HepG2 (cell line): Measurements from ENCODE around the gene SLC1A3. TPM values are rescaled to one million over a fixed set of nuclear protein-coding genes. Genes with fewer than 3 reads are reported as not detected.

Source experiments
- ATAC-seq: fragments of 200-7000 bp; cut with Tn5 transposase; 3 replicates; pipeline ENCODE4 v1.9.1; 2020; ENCODE audit warnings: mild to moderate bottlenecking, moderate library complexity
- BruUV-seq: library from RNA; stranded (reverse); fragments of 400-500 nt; replicated peaks from 2 replicates; lab custom pipeline; 2021; lab: Mats Ljungman, UMichigan
- CTCF ChIA-PET: fragments of 300-600 bp; formaldehyde crosslinking; extraction: SDS; loops from one replicate; lab custom pipeline; 2021; ENCODE audit warnings: low total read pairs, inconsistent platforms, low intra/inter-chr PET ratio; lab: Yijun Ruan, JAX
- POLR2A ChIA-PET: fragments of 350-600 bp; sonication (Branson Sonifier 250); formaldehyde crosslinking; loops from one replicate; lab custom pipeline; 2020; ENCODE audit warnings: antibody characterized with exemption, inconsistent platforms; lab: Yijun Ruan, JAX
- DNase-seq: peaks from one replicate; pipeline ENCODE4 v3.0.0-alpha.2; 2015; ENCODE audit warnings: low spot score
- FAIRE-seq: peaks from 3 replicates; lab custom pipeline; 2011; peaks lifted over from hg19 to GRCh38; lab: Jason Lieb, UNC
- H2AFZ ChIP-seq: one replicate; pipeline ENCODE4 v1.6.1; 2011; ENCODE audit warnings: low read length, inconsistent platforms
- H3K27ac ChIP-seq: fragments of 300-600 bp; 3 replicates; pipeline ENCODE4 v1.8.0; 2011; ENCODE audit warnings: mixed run types, mild to moderate bottlenecking, mixed read lengths, low read length, inconsistent platforms; ENCODE audit not compliant: insufficient read depth; ENCODE audit errors: extremely low read length
- H3K27me3 ChIP-seq, 2 experiments: fragments of 200-600 bp in 1 of 2; 2 replicates in 1 of 2; 3 replicates in 1 of 2; pipeline versions ENCODE4 v1.6.0 to v1.8.0; 2011; ENCODE audit warnings: low read length in 2 of 2, mild to moderate bottlenecking in 2 of 2, moderate library complexity in 2 of 2, inconsistent platforms in 1 of 2; ENCODE audit not compliant: insufficient read depth in 2 of 2, control insufficient read depth in 1 of 2
- H3K36me3 ChIP-seq, 2 experiments: fragments of 200-600 bp in 1 of 2; replicated peaks in 1 of 2; 2 replicates in 1 of 2; 3 replicates in 1 of 2; pipeline versions ENCODE4 v1.5.1 to v1.8.0; 2011; ENCODE audit warnings: low read length in 2 of 2, inconsistent platforms in 1 of 2; ENCODE audit not compliant: insufficient read depth in 2 of 2, control insufficient read depth in 1 of 2
- H3K4me1 ChIP-seq: 2 replicates; pipeline ENCODE4 v1.5.1; 2012; ENCODE audit warnings: low read length, inconsistent platforms; ENCODE audit not compliant: insufficient read depth
- H3K4me2 ChIP-seq: 2 replicates; pipeline ENCODE4 v1.6.0; 2011; ENCODE audit warnings: low read depth, low read length, inconsistent platforms
- H3K4me3 ChIP-seq, 3 experiments: fragments of 200-600 bp in 1 of 3; sonication (generic), shearing (Covaris generic) in 1 of 3; replicated peaks in 1 of 3; 2 replicates each; pipeline ENCODE4 v1.5.1; 2011 to 2016; ENCODE audit warnings: low read length in 3 of 3, inconsistent platforms in 2 of 3, low read depth in 2 of 3, mild to moderate bottlenecking in 2 of 3, control low read depth in 1 of 3, mixed read lengths in 1 of 3; ENCODE audit not compliant: insufficient read depth in 1 of 3
- H3K79me2 ChIP-seq: one replicate; pipeline ENCODE4 v1.6.1; 2011; ENCODE audit warnings: low read length, inconsistent platforms; ENCODE audit not compliant: insufficient read depth
- H3K9ac ChIP-seq: 2 replicates; pipeline ENCODE4 v1.6.0; 2011; ENCODE audit warnings: mild to moderate bottlenecking, low read depth, low read length, inconsistent platforms; ENCODE audit not compliant: insufficient read depth
- H3K9me3 ChIP-seq: 2 replicates; pipeline ENCODE4 v1.5.1; 2012; ENCODE audit warnings: mild to moderate bottlenecking, low read length
- H4K20me1 ChIP-seq: 2 replicates; pipeline ENCODE4 v1.6.0; 2011; ENCODE audit warnings: inconsistent platforms, mild to moderate bottlenecking, low read length, moderate library complexity; ENCODE audit not compliant: insufficient read depth
- AKNA ChIP-seq: sonication (generic); formaldehyde crosslinking; IDR thresholded peaks from 2 replicates; pipeline ENCODE4 v1.4.0; 2020; ENCODE audit warnings: missing genetic modification reagents, borderline replicate concordance
- CENPT ChIP-seq: sonication (generic); formaldehyde crosslinking; IDR thresholded peaks from 2 replicates; pipeline ENCODE4 v1.8.0; 2022; ENCODE audit warnings: low read depth, mild to moderate bottlenecking, moderate library complexity, missing genetic modification reagents
- FOXM1 ChIP-seq: sonication (generic); formaldehyde crosslinking; IDR thresholded peaks from 2 replicates; pipeline ENCODE4 v1.5.0; 2020; ENCODE audit warnings: missing genetic modification reagents
- MLLT10 ChIP-seq: sonication (generic); formaldehyde crosslinking; IDR thresholded peaks from 2 replicates; pipeline ENCODE4 v1.4.0; 2020; ENCODE audit warnings: missing genetic modification reagents
- TFAP4 ChIP-seq: sonication (generic); IDR thresholded peaks from 2 replicates; pipeline ENCODE4 v1.6.1; 2016; ENCODE audit warnings: low read depth, borderline replicate concordance
- TFE3 ChIP-seq: IDR thresholded peaks from 2 replicates; pipeline ENCODE4 v1.6.1; 2016
- YEATS4 ChIP-seq: sonication (generic); formaldehyde crosslinking; IDR thresholded peaks from 2 replicates; pipeline ENCODE4 v1.4.0; 2020; ENCODE audit warnings: missing genetic modification reagents, borderline replicate concordance
- ZBTB3 ChIP-seq: sonication (generic); formaldehyde crosslinking; IDR thresholded peaks from 2 replicates; pipeline ENCODE4 v1.4.0; 2020; ENCODE audit warnings: low read depth, mild to moderate bottlenecking, moderate library complexity, missing genetic modification reagents, borderline replicate concordance
- ZFP36L1 ChIP-seq: sonication (generic); formaldehyde crosslinking; IDR thresholded peaks from 2 replicates; pipeline ENCODE4 v1.8.0; 2022; ENCODE audit warnings: mild to moderate bottlenecking, missing genetic modification reagents, moderate library complexity
- ZNF230 ChIP-seq: sonication (generic); formaldehyde crosslinking; IDR thresholded peaks from 2 replicates; pipeline ENCODE4 v1.4.0; 2020; ENCODE audit warnings: mild to moderate bottlenecking, missing genetic modification reagents
- ZNF766 ChIP-seq: sonication (generic); formaldehyde crosslinking; IDR thresholded peaks from 2 replicates; pipeline ENCODE4 v1.5.0; 2020; ENCODE audit warnings: missing genetic modification reagents, borderline replicate concordance
- ZNF891 ChIP-seq: sonication (generic); formaldehyde crosslinking; IDR thresholded peaks from 2 replicates; pipeline ENCODE4 v1.5.0; 2020; ENCODE audit warnings: mild to moderate bottlenecking, missing genetic modification reagents
- ZSCAN20 ChIP-seq: sonication (generic); formaldehyde crosslinking; IDR thresholded peaks from 2 replicates; pipeline ENCODE4 v1.4.0; 2020; ENCODE audit warnings: missing genetic modification reagents, mild to moderate bottlenecking, borderline replicate concordance
- WGBS: methylation state at CpG from one replicate; pipeline ENCODE4 v1.1.6; 2017; ENCODE audit warnings: low lambda C conversion rate; 5-methylcytosine and 5-hydroxymethylcytosine counted together
- in situ Hi-C: cut with HindIII; loops from 2 replicates; pipeline ENCODE4 v1.10.0; 2017; ENCODE audit warnings: low pct_unique_long_range_greater_than_20kb; ENCODE audit not compliant: extremely low pct_ligation_motif_present
- intact Hi-C: fragments of 100-400 bp; cut with micrococcal nuclease; formaldehyde crosslinking; loops from one replicate; pipeline ENCODE4 v1.10.0; 2022; ENCODE audit not compliant: unreplicated experiment
- polyA plus RNA-seq, 8 experiments: library from polyadenylated mRNA; depleted of rRNA in 3 of 8; stranded (reverse) in 7 of 8; unstranded in 1 of 8; fragments of >200 nt; fragmentation: Illumina TruSeq in 4 of 8; extraction: Trizol in 4 of 8; gene quantifications; 2 replicates each; pipeline versions ENCODE4 v1.2.1 to v1.2.3, GENCODE V29; 2011 to 2016; ENCODE audit warnings: low read depth in 4 of 8, missing spikeins in 1 of 8, mixed read lengths in 1 of 8; ENCODE audit not compliant: insufficient read depth in 1 of 8
- total RNA-seq, 5 experiments: library from RNA; depleted of rRNA; stranded (reverse); fragments of >200 nt; fragmentation: Illumina TruSeq; extraction: Trizol; gene quantifications; 2 replicates each; pipeline ENCODE4 v1.2.3, GENCODE V29; 2016; ENCODE audit warnings: low read depth in 1 of 5
- TF ChIP-seq, protein P1 (sequence below): sonication (generic); formaldehyde crosslinking; IDR thresholded peaks from 2 replicates; pipeline ENCODE4 v1.4.0; 2020; ENCODE audit warnings: mild to moderate bottlenecking, missing genetic modification reagents

SLC1A3 gene
- total and polyA plus RNA-seq, 2 of the 13 experiments (the other 11 are each of a cell fraction or from before 2014, with no cell fraction given): 0.09 TPM; not detected in 1

GRCh38 chr5:36679221-36679989 lies 73.0 kb downstream of the SLC1A3 start (continued):
- no peak for TF ChIP-seq TFE3 (CRISPR knock-in tag)
- no peak for TF ChIP-seq FOXM1 (CRISPR knock-in tag)
- no peak for TF ChIP-seq ZNF766 (CRISPR knock-in tag)
- no peak for TF ChIP-seq ZFP36L1
- TF ChIP-seq ZNF230: no peak
- TF ChIP-seq MLLT10 (CRISPR knock-in tag): no peak
- no peak for TF ChIP-seq ZBTB3 (CRISPR knock-in tag)
- TF ChIP-seq ZNF891 (CRISPR knock-in tag): no peak

DNA sequence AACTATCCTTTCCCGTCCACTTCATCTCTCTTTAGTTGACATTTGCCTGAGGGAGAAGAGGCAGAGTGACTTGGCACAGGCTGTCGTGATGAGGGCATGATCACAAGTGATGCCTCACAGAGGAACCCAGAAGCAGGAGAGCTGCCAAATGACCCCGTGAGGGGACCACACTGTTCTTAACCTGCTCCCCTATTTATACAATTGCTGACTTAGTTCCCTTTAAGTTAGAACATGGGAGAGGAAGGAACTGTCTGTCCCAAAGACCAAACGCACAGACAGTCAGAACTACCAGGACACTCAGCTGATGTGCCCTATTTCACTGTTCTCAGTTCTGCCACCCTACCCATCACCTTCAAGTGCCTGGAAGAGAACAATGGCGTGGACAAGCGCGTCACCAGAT lies 73.7 kb downstream of the SLC1A3 start:
- Histone ChIP-seq H3K9ac (no peak overlapping the region), H3K4me3 (no peak overlapping the region), H3K4me2 (no peak overlapping the region), H3K4me1 (no peaks in the 10 kb centered on the region), H3K27ac (no peak overlapping the region), H2AFZ (no peak overlapping the region), H4K20me1 (no peaks in the 10 kb centered on the region), H3K79me2 (no peaks in the 10 kb centered on the region), H3K27me3 (peaks cover 0 to 7% of the 10 kb centered on the region in 2 experiments; a peak in 2 of 5 replicates), H3K9me3 (no peaks in the 10 kb centered on the region), H3K36me3 (no peaks in the 10 kb centered on the region)
- intact Hi-C loops: no loop called here
- 50% methylated on average over 7 of the region's 7 CpGs for WGBS
- no peak for FAIRE-seq
- no peak for ATAC-seq
- POLR2A ChIA-PET: no interaction called here
- no peak for DNase-seq
- CTCF ChIA-PET: no interaction called here
- BruUV-seq: no TSS peak
- in situ Hi-C loops: loop anchor here (25.0 kb wide), 2 partner anchors 418 to 618 kb away; partner anchors contain the start of gene UGT3A2
- TF ChIP-seq ZSCAN20 (CRISPR knock-in tag) (no peak), YEATS4 (CRISPR knock-in tag) (no peak), AKNA (no peak), CENPT (no peak), TFAP4 (no peak)
- TF ChIP-seq, protein P1, sequence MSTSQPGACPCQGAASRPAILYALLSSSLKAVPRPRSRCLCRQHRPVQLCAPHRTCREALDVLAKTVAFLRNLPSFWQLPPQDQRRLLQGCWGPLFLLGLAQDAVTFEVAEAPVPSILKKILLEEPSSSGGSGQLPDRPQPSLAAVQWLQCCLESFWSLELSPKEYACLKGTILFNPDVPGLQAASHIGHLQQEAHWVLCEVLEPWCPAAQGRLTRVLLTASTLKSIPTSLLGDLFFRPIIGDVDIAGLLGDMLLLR (CRISPR knock-in tag): no peak
